Measurements from ENCODE around the gene ITGB5. TPM values are rescaled to one million over a fixed set of nuclear protein-coding genes. Genes with fewer than 3 reads are reported as not detected.

The ITGB5 gene
- total RNA-seq, 1 experiment from 2014 or later: 339 TPM

- no peaks in the 10 kb centered on the region for H3K27me3 Mint-ChIP-seq (ENCODE audit: low read depth)
- peak overlapping the region; percentile 52 for H3K27ac Mint-ChIP-seq
- CTCF ChIA-PET: interaction anchor here (1.3 kb wide), 1 partner anchor 12 kb away, joined by 6 read pairs; no protein-coding TSS in a partner anchor
- no peak overlapping the region for H3K4me3 Mint-ChIP-seq
- peaks cover 21% of the 10 kb centered on the region for H3K36me3 Mint-ChIP-seq
- ATAC-seq: peak; percentile 38
- POLR2A ChIA-PET: no interaction called here
- H3K4me1 Mint-ChIP-seq: peaks cover 30% of the 10 kb centered on the region
- TF ChIP-seq GRHL2 (CRISPR knock-in tag; IDR thresholded peaks at IDR 0.05; ENCODE audit: insufficient replicate concordance, severe bottlenecking) (no peak), NR3C1 (CRISPR knock-in tag; conservative IDR thresholded peaks at IDR 0.05; ENCODE audit: low read depth) (no peak), ZBTB43 (CRISPR knock-in tag; IDR thresholded peaks at IDR 0.05) (no peak), ZNF263 (CRISPR knock-in tag; IDR thresholded peaks at IDR 0.05; ENCODE audit: low read depth) (no peak), JAZF1 (CRISPR knock-in tag; IDR thresholded peaks at IDR 0.05) (no peak), CDX4 (CRISPR knock-in tag; IDR thresholded peaks at IDR 0.05; ENCODE audit: borderline replicate concordance) (no peak), USF2 (CRISPR knock-in tag; IDR thresholded peaks at IDR 0.05) (no peak), CTCF (IDR thresholded peaks at IDR 0.05) (no peak), OVOL2 (CRISPR knock-in tag; IDR thresholded peaks at IDR 0.05; ENCODE audit: borderline replicate concordance) (no peak)
- no peak for DNase-seq (ENCODE audit: low spot score)
- no peaks in the 10 kb centered on the region for H3K9me3 Mint-ChIP-seq
Measured at GRCh38 chr3:124748560-124749198, 138.5 kb downstream of the ITGB5 start.

GRCh38 chr3:124747111-124747981 lies 139.8 kb downstream of the ITGB5 start:
- Mint-ChIP-seq H3K36me3 (peaks cover 27% of the 10 kb centered on the region), H3K4me3 (no peak overlapping the region), H3K4me1 (peaks cover 17% of the 10 kb centered on the region), H3K27me3 (ENCODE audit: low read depth) (no peaks in the 10 kb centered on the region), H3K27ac (peak overlapping the region; percentile 74; the same call in 1 of the 2 replicates), H3K9me3 (no peaks in the 10 kb centered on the region)
- ChIA-PET CTCF (interaction anchor here (0.8 to 1.2 kb wide), 2 partner anchors 14 to 187 kb away, joined by 3 to 5 read pairs; no protein-coding TSS in a partner anchor), POLR2A (no interaction called here)
- TF ChIP-seq ZNF263 (CRISPR knock-in tag; IDR thresholded peaks at IDR 0.05; ENCODE audit: low read depth) (no peak), ELF4 (CRISPR knock-in tag; IDR thresholded peaks at IDR 0.05; ENCODE audit: low read depth) (no peak), ZSCAN18 (CRISPR knock-in tag; IDR thresholded peaks at IDR 0.05) (no peak), RORB (CRISPR knock-in tag; IDR thresholded peaks at IDR 0.05) (no peak), CBFB (CRISPR knock-in tag; IDR thresholded peaks at IDR 0.05; ENCODE audit: low read depth) (no peak), MAX (CRISPR knock-in tag; IDR thresholded peaks at IDR 0.05) (no peak), ZNF425 (CRISPR knock-in tag; conservative IDR thresholded peaks at IDR 0.05) (no peak), NR1H2 (CRISPR knock-in tag; IDR thresholded peaks at IDR 0.05) (no peak), ZNF317 (CRISPR knock-in tag; IDR thresholded peaks at IDR 0.05; ENCODE audit: borderline replicate concordance, low read depth) (no peak)
- DNase-seq (ENCODE audit: low spot score): no peak
- ATAC-seq: peak; percentile 28

Measured in WTC11 (cell line).